Mucosa of descending colon (tissue), 3 donors: ENCODE data around the gene POLK. TPM values are rescaled to one million over a fixed set of nuclear protein-coding genes. Genes with fewer than 3 reads are reported as not detected.

Experiments
- ATAC-seq: fragments of 200-7000 bp; cut with Tn5 transposase; one replicate; pipeline ENCODE4 v1.9.1; 2020; ENCODE audit warnings: mild to moderate bottlenecking, moderate library complexity
- DNase-seq, 3 donors: peaks; one replicate each; pipeline ENCODE4 v3.0.0-alpha.2; 2020
- H3K36me3 ChIP-seq: fragments of 200-600 bp; one replicate; pipeline ENCODE4 v1.8.0; 2021; ENCODE audit warnings: low read depth, mild to moderate bottlenecking
- H3K4me1 ChIP-seq: fragments of 200-600 bp; one replicate; pipeline ENCODE4 v1.8.0; 2021; ENCODE audit warnings: low read depth, mild to moderate bottlenecking
- H3K4me3 ChIP-seq: fragments of 200-600 bp; one replicate; pipeline ENCODE4 v1.8.0; 2021; ENCODE audit warnings: mild to moderate bottlenecking
- H3K9me3 ChIP-seq: fragments of 200-600 bp; one replicate; pipeline ENCODE4 v1.8.0; 2021; ENCODE audit warnings: mild to moderate bottlenecking
- CTCF ChIP-seq: fragments of 200-600 bp; IDR thresholded peaks from one replicate; pipeline ENCODE4 v1.8.0; 2022; ENCODE audit warnings: antibody characterized with exemption, mild to moderate bottlenecking
- intact Hi-C, 2 donors: fragments of 100-400 bp; cut with DNase I in 1 of 2; cut with micrococcal nuclease in 1 of 2; formaldehyde crosslinking; loops; one replicate each; pipeline versions ENCODE4 v1.11.0 to v1.11.1; 2022; cut with DNase I, micrococcal nuclease
- total RNA-seq, 3 donors: library from RNA; stranded (reverse); fragmentation: NEBNext Ultra II Directional in 2 of 3; extraction: Animal tissue kit (Norgen Biotek cat#: 25700) in 2 of 3; gene quantifications; one replicate each; pipeline versions ENCODE4 v1.2.1 to v1.2.4, GENCODE V29; 2021 to 2023
- donor health status: DM: no; HTN: no; CAD: no; lungs with moderate emphysema.
- donor health status: DM: no; HTN: no; CAD: no.
- donor health status: DM: no; HTN: yes; CAD: no.

Gene POLK
- total RNA-seq, 3 donors from 2014 or later, result 15.3 to 32.5 (median 17.6) TPM

GRCh38 chr5:75522542-75522941, 10.9 kb downstream of the POLK start:
- H3K36me3 ChIP-seq, result no peaks in the 10 kb centered on the region
- peaks cover 13% of the 10 kb centered on the region for H3K9me3 ChIP-seq
- no peak overlapping the region for H3K4me3 ChIP-seq
- no peak for TF ChIP-seq CTCF
- DNase-seq, result no peak
- intact Hi-C loops, result no loop called here
- no peak for ATAC-seq
- no peaks in the 10 kb centered on the region for H3K4me1 ChIP-seq

- H3K36me3 ChIP-seq, result no peaks in the 10 kb centered on the region
- no peak for TF ChIP-seq CTCF
- DNase-seq, result no peak
- no peak overlapping the region for H3K4me3 ChIP-seq
- ATAC-seq, result no peak
- intact Hi-C loops, result no loop called here
- peaks cover 13% of the 10 kb centered on the region for H3K9me3 ChIP-seq
- no peaks in the 10 kb centered on the region for H3K4me1 ChIP-seq
Observed at GRCh38 chr5:75523275-75523674, 11.6 kb downstream of the POLK start.

- TF ChIP-seq CTCF, result no peak
- Histone ChIP-seq H3K4me1 (no peaks in the 10 kb centered on the region), H3K9me3 (peaks cover 13% of the 10 kb centered on the region), H3K36me3 (no peaks in the 10 kb centered on the region), H3K4me3 (no peak overlapping the region)
- intact Hi-C loops, result no loop called here
- ATAC-seq, result no peak
- DNase-seq, result no peak
Observed at GRCh38 chr5:75524071-75524470, 12.4 kb downstream of the POLK start.

- DNase-seq (no peak), ATAC-seq (no peak)
- intact Hi-C loops, result no loop called here
- no peaks in the 10 kb centered on the region for H3K36me3 ChIP-seq
- TF ChIP-seq CTCF, result no peak
- H3K4me3 ChIP-seq, result no peak overlapping the region
- peaks cover 13% of the 10 kb centered on the region for H3K9me3 ChIP-seq
- no peaks in the 10 kb centered on the region for H3K4me1 ChIP-seq
Observed at GRCh38 chr5:75524591-75524990, 12.9 kb downstream of the POLK start.

- DNase-seq, result no peak
- H3K36me3 ChIP-seq, result no peaks in the 10 kb centered on the region
- no peak for TF ChIP-seq CTCF
- no peaks in the 10 kb centered on the region for H3K4me1 ChIP-seq
- no peak overlapping the region for H3K4me3 ChIP-seq
- ATAC-seq, result no peak
- intact Hi-C loops, result no loop called here
- H3K9me3 ChIP-seq, result peaks cover 12% of the 10 kb centered on the region
Observed at GRCh38 chr5:75525344-75525743, 13.7 kb downstream of the POLK start.

GRCh38 chr5:75526070-75526469, 14.4 kb downstream of the POLK start:
- ATAC-seq (no peak), DNase-seq (no peak)
- no peak for TF ChIP-seq CTCF
- intact Hi-C loops, result no loop called here
- H3K4me1 ChIP-seq, result no peaks in the 10 kb centered on the region
- no peak overlapping the region for H3K4me3 ChIP-seq
- H3K9me3 ChIP-seq, result peaks cover 6% of the 10 kb centered on the region
- H3K36me3 ChIP-seq, result no peaks in the 10 kb centered on the region
